HG03095 (cell line): ENCODE results near the gene RFXAP.
"Not testable (repeated sequence)": the region's sequence is repeated elsewhere in the genome, so short reads cannot be mapped to it uniquely, and the experiment has no call there.

ENCODE experiments used
- ATAC-seq: cut with Tn5 transposase; IDR thresholded peaks from one replicate; pipeline ENCODE4 v1.9.1; 2021; ENCODE audit warnings: moderate library complexity; ENCODE audit not compliant: unreplicated experiment

The RFXAP gene

DNA sequence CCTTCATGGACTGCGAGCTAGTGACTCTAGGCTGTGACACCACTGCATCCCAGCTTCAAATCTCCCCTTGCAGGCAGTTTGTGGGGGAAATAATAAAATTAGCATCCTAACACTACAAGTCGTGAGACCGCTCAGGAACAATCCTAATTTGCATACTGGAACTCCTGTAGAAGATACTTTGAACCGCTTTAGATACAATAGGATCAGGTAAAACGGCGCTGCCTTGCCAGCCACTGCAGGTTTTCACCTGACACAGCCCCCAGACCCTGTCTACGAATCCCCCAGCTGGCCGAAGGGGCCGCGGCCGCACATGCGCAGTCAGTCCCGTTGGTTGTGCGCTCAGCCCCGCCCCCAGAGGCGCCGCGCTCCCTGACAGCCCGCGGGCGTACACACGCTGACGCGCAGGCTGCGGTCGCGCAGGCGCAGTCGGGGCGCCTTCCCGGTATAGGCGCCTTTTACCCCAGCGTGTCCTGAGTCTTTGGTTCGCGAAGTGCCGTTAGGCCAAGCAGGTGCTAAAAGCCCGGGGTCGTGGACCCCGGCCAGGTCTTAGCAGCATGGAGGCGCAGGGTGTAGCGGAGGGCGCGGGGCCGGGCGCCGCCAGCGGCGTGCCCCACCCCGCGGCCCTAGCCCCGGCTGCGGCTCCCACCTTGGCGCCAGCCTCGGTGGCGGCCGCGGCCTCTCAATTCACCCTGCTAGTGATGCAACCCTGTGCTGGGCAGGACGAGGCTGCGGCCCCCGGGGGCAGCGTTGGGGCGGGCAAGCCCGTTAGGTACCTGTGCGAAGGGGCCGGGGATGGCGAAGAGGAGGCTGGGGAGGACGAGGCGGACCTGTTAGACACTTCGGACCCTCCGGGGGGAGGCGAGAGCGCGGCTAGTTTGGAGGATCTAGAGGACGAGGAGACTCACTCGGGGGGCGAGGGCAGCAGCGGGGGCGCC, at the start of gene RFXAP:
Gene RFXAP (plus strand): TSS at position 419 of the 935 bp plus-strand sequence. CDS start 136 bp downstream, at position 555.
- peak; percentile 81 for ATAC-seq

- ATAC-seq: no peak
Observed at GRCh38 chr13:36769545-36769944, 49.5 kb upstream of the RFXAP start.

GRCh38 chr13:36770741-36771140, 48.3 kb upstream of the RFXAP start:
- ATAC-seq: no peak

- no peak for ATAC-seq
Observed at GRCh38 chr13:36772853-36773252, 46.2 kb upstream of the RFXAP start.

DNA sequence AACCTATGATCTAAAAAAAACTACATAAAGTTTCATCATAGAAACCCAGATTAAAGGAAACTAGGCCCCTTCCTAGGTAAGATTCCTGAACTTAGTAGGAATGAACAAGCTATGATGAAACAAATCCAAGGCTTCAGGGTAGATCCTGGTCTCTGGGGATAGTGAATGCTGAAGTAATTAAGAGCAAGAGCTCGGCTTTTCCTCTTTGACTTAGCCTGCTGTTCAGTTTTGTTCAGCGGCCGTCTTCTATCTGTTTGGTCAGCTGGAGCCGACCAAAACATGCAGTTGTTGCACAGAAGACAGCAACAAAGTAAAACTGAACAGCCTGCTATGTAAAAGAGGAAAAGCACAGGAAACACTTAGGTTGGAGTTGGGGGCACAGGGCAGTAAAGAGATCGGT, 44.1 kb upstream of the RFXAP start:
- no peak for ATAC-seq

GRCh38 chr13:36776175-36776574, 42.8 kb upstream of the RFXAP start:
- ATAC-seq: no peak

- peak; percentile 62 for ATAC-seq
Observed at GRCh38 chr13:36778083-36778671, 40.8 kb upstream of the RFXAP start.

DNA sequence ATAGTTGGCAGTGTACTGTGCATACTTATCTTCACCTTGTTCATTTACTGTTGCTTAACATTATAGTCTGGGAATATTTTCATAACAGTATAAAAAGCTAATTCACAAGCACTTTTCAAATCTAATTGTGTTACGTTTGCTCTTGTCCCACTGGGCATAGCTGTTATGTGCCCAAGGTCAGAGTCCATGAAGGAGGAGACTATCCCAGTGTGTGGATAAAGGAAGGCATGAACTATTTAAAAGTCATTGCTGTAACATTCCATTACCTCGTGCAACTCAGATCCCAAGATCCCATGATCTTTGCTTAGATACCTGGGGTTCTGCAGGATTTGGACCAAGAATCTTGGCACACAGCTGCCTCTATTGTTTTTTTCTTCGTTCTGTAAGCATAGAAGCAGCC, 35.1 kb upstream of the RFXAP start:
- ATAC-seq: no peak

GRCh38 chr13:36786175-36786574, 32.8 kb upstream of the RFXAP start:
- ATAC-seq: not testable (repeated sequence)

DNA sequence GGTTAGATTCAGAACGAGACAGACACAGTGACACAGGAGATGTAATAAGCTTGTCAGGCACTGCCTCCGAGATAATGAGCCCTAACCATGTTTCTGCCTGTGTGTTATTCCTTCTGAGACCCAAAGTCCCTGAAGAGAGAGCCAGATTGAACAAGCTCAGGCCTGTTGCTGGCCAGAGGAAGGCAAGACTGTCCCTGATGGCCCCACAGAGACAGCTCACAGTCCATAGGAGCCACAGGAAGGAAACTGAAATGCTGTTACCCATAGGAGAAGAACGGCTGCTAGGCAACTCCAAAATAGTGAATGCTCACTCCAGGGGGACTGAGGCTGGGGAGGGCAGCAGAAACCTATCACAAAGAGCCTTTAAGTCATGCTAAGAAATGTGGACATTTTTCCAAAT, 31.8 kb upstream of the RFXAP start:
- ATAC-seq: no peak

- no peak for ATAC-seq
Observed at GRCh38 chr13:36788276-36788675, 30.7 kb upstream of the RFXAP start.

GRCh38 chr13:36789061-36789460, 30.0 kb upstream of the RFXAP start:
- ATAC-seq: no peak

- ATAC-seq: no peak
Observed at GRCh38 chr13:36789730-36790129, 29.3 kb upstream of the RFXAP start.

- ATAC-seq: no peak
Observed at GRCh38 chr13:36794706-36795105, 24.3 kb upstream of the RFXAP start.

- ATAC-seq: no peak
Observed at GRCh38 chr13:36795463-36795862, 23.6 kb upstream of the RFXAP start.

DNA sequence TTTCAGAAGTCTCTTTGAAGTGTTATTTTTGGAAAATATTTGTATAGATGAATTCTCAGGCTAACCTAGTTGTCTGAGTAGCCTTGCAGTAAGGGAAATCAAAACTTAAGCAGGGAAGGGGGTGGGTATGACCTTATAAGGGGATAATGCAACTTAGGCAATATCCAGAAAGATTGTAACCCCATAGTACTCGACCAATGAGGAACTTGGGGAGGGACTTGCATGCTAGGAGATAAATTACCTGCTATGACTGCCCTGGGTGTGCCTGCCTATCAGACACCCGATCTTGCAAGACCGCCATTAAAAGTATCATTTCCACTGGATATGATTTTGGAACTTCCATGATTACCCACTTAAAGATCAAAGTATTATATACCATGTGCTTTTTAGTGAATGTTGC, 23.0 kb upstream of the RFXAP start:
- ATAC-seq: no peak

- ATAC-seq: no peak
Observed at GRCh38 chr13:36801035-36801434, 18.0 kb upstream of the RFXAP start.

- no peak for ATAC-seq
Observed at GRCh38 chr13:36804588-36804987, 14.4 kb upstream of the RFXAP start.

DNA sequence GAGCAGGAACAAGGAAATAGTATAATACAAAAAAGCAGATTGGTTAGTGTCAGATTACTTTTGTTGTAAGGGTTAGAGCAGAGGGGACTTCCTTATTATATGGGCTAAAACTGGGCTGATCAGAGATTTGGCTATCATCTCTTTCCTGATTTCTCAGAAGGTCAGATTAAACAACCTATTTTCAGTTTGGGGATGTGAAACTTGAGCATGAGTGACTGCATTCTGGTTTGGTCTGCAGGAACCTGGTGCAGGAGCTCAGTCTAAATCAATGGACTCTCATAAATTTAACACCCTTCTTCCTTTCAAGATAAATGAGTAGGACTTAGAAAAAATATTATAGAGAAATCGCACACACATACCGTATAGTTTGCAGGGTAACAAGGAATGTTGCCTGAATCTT, 12.9 kb upstream of the RFXAP start:
- ATAC-seq: no peak

DNA sequence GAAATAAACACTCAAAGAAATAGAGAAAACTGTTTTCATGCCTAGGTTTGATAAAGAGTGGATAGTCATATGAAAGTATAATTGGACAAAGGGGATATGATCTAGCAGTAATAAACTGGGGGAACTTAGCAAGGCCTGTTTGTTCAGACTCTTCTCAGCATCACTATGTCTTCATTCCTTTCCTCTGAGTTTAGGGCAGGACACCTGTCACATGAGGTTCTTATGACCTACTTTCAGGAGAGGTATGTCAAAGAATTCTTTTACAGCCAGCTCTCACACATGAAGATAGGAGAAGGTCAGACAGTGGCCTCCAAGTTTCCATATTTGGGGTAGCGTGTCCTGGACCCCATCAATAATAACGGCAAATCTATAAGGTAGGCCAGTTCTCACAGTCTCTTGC, 11.4 kb upstream of the RFXAP start:
- no peak for ATAC-seq

GRCh38 chr13:36813225-36813624, 5.8 kb upstream of the RFXAP start:
- no peak for ATAC-seq

DNA sequence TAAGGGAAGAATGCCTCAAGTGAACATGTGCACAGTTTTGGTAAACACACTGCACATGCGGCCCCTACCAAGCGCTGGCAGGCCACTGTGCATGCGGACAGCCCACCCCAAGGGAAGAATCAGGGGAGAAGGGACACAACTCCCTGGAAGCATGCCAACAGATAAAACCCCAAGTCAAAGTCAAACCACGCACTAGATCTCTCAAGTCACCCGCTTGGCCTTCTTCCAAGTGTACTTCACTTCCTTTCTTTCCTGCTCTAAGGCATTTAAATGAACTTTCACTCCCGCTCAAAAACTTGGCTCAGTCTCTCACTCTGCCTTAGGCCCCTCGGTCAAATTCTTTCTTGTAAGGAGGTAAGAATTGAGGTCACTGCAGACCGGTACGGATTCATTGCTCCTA, 4.6 kb upstream of the RFXAP start:
- ATAC-seq: no peak
